ENCODE data around the gene HTR7.
"Not testable (repeated sequence)": the region's sequence is repeated elsewhere in the genome, so short reads cannot be mapped to it uniquely, and the experiment has no call there.

The HTR7 gene

GRCh38 chr10:90862908-90863514 lies 5.2 kb upstream of the HTR7 start:
- intact Hi-C loops (cut with DNase I): no loop called here
- peak in 5 of 42 donors; percentile 5 to 24 (median 11) for DNase-seq

- intact Hi-C loops (cut with DNase I): no loop called here
- no peak for DNase-seq
Measured at GRCh38 chr10:90860790-90861189, 3.0 kb upstream of the HTR7 start.

- intact Hi-C loops (cut with DNase I): no loop called here
- no peak for DNase-seq
Measured at GRCh38 chr10:90859321-90859751, 1.5 kb upstream of the HTR7 start.

GRCh38 chr10:90858461-90858968 lies 676 bp upstream of the HTR7 start:
- intact Hi-C loops (cut with DNase I): no loop called here
- DNase-seq: no peak

GRCh38 chr10:90856964-90857634 lies 740 bp downstream of the HTR7 start:
- intact Hi-C loops (cut with DNase I): no loop called here
- no peak for DNase-seq

- intact Hi-C loops (cut with DNase I): no loop called here
- DNase-seq: no peak
Measured at GRCh38 chr10:90856261-90856660, 1.6 kb downstream of the HTR7 start.

- intact Hi-C loops (cut with DNase I): no loop called here
- DNase-seq: no peak
Measured at GRCh38 chr10:90855126-90855525, 2.7 kb downstream of the HTR7 start.

- intact Hi-C loops (cut with DNase I): no loop called here
- no peak for DNase-seq
Measured at GRCh38 chr10:90849956-90850749, 7.7 kb downstream of the HTR7 start.

- intact Hi-C loops (cut with DNase I): no loop called here
- DNase-seq: peak in 5 of 42 donors; percentile 4 to 52 (median 16)
Measured at GRCh38 chr10:90847436-90847835, 10.4 kb downstream of the HTR7 start.

GRCh38 chr10:90846746-90847145 lies 11.1 kb downstream of the HTR7 start:
- DNase-seq: no peak
- intact Hi-C loops (cut with DNase I): no loop called here

GRCh38 chr10:90845726-90846125 lies 12.1 kb downstream of the HTR7 start:
- intact Hi-C loops (cut with DNase I): no loop called here
- no peak for DNase-seq

GRCh38 chr10:90842725-90843124 lies 15.1 kb downstream of the HTR7 start:
- DNase-seq: no peak
- intact Hi-C loops (cut with DNase I): no loop called here

GRCh38 chr10:90837486-90837885 lies 20.4 kb downstream of the HTR7 start:
- DNase-seq: no peak
- intact Hi-C loops (cut with DNase I): no loop called here

- DNase-seq: no peak
- intact Hi-C loops (cut with DNase I): no loop called here
Measured at GRCh38 chr10:90834326-90834725, 23.5 kb downstream of the HTR7 start.

GRCh38 chr10:90832111-90832510 lies 25.7 kb downstream of the HTR7 start:
- no peak for DNase-seq
- intact Hi-C loops (cut with DNase I): no loop called here

- DNase-seq: no peak
- intact Hi-C loops (cut with DNase I): no loop called here
Measured at GRCh38 chr10:90822508-90822907, 35.3 kb downstream of the HTR7 start.

GRCh38 chr10:90821864-90822263 lies 36.0 kb downstream of the HTR7 start:
- DNase-seq; intact Hi-C loops (cut with DNase I): not testable (repeated sequence)

GRCh38 chr10:90819911-90820310 lies 37.9 kb downstream of the HTR7 start:
- intact Hi-C loops (cut with DNase I): no loop called here
- DNase-seq: no peak

- DNase-seq: no peak
- intact Hi-C loops (cut with DNase I): no loop called here
Measured at GRCh38 chr10:90818736-90819135, 39.1 kb downstream of the HTR7 start.
